Skin epidermis (tissue), 12 donors: ENCODE results near the gene NAT8L.

Source experiments
- H3K27ac ChIP-seq, 21 experiments: fragments of 200-600 bp; sonication (generic) in 11 of 21; one replicate each; pipeline ENCODE4 v1.5.0; 2020; ENCODE audit warnings: mild to moderate bottlenecking in 3 of 21, inconsistent platforms in 2 of 21, moderate library complexity in 2 of 21
- H3K4me3 ChIP-seq, 7 experiments: fragments of 200-600 bp; sonication (generic) in 2 of 7; one replicate each; pipeline ENCODE4 v1.5.0; 2020; ENCODE audit warnings: inconsistent platforms in 2 of 7, mild to moderate bottlenecking in 2 of 7, moderate library complexity in 1 of 7

NAT8L gene

DNA sequence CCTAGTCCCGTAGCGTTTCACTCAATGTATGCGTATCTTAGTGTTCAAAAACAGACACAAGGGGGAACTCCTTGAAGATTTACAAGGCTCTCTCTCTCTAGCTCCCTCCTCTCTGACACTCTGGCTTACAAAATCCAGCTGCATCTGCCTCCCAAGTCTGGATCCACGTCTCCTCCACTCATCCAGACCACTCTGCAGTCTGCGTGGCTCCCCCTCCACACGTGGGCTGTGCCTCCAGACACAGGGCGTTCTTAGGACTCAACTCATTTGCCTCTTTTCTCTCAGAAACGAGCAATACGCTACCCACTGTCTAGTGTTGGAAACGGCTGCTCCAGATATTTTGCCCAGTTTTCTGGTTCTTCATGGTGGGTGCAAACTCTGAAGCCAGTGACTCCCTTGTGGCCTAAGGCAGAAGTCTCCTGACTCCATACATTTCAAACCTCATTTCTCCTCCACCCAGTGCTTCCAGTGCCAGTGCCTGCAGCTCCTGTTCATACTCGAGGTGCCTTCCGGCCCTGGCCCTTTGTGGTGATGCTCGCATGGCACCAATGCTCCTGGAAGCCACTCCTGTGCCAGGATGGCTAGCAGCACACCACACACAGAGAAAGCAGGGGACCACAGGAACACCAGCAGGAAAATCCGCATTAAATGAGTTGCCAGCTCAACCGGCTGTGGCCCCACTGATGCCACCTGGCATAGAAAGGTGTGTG lies 24.1 kb downstream of the NAT8L start:
- Histone ChIP-seq H3K27ac (no peak overlapping the region), H3K4me3 (no peak overlapping the region)

DNA sequence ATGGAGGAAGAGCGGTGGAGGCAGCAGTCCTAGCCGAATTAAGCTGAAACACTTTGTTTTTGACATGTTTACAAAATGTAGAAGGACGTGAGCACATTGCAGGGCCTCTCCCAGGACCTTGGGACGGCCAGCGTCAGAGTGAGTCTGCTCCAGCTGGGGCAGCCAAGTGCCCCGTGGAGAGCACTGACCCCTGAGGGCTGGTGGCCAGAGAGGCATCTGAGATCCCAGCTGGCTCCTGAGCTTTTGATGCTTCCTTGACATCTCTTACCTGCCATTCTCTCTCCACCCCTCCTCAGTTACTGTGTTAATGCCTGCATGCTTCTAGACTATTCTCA lies 24.7 kb downstream of the NAT8L start:
- Histone ChIP-seq H3K27ac (no peak overlapping the region), H3K4me3 (no peak overlapping the region)

GRCh38 chr4:2084316-2084715 lies 25.2 kb downstream of the NAT8L start:
- no peak overlapping the region for H3K27ac ChIP-seq
- no peak overlapping the region for H3K4me3 ChIP-seq

- H3K4me3 ChIP-seq, result no peak overlapping the region
- no peak overlapping the region for H3K27ac ChIP-seq
Measured at GRCh38 chr4:2085496-2085901, 26.4 kb downstream of the NAT8L start.

- H3K27ac ChIP-seq, result no peak overlapping the region
- no peak overlapping the region for H3K4me3 ChIP-seq
Measured at GRCh38 chr4:2087170-2087569, 28.0 kb downstream of the NAT8L start.

DNA sequence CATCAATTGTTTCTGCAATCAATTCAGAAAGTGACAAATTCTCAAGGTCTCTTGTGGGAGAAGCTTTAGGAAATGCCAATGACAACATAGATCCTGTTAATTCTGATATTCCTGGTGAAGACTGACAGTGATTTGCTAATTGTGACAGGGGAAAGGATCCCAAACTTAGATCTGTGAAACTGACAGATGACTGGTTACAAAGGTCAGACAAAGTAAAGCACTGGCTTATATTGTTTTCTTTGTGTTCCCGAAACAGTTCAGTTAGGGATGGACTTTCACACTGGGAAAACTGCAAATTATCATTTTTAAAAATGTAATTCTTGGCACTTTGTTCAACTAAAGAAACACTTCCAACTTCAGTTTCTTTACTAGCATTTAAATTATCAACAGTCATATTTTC lies 30.1 kb downstream of the NAT8L start:
- no peak overlapping the region for H3K27ac ChIP-seq
- no peak overlapping the region for H3K4me3 ChIP-seq

- Histone ChIP-seq H3K27ac (no peak overlapping the region), H3K4me3 (no peak overlapping the region)
Measured at GRCh38 chr4:2090642-2091041, 31.5 kb downstream of the NAT8L start.

- Histone ChIP-seq H3K27ac (no peak overlapping the region), H3K4me3 (no peak overlapping the region)
Measured at GRCh38 chr4:2091990-2092668, 33.0 kb downstream of the NAT8L start.

DNA sequence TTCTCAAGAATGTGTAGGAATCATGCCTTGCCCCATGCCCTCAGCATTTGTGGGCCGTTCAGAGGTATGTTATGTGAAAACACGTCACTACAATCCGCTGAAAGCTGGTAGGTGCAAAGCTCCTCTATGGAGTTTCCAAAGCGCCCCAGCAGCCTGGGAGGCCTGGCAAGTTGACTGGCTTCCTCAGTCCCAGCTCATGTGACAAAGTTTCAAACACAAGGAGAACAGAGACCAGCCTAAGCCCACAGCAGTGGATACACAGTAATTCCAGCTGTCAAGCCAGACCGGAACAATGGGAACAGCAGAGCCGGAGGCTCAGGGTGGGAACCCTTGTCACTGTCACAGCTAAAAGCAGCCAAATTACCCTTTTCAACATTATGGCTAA lies 33.5 kb downstream of the NAT8L start:
- H3K27ac ChIP-seq, result no peak overlapping the region
- H3K4me3 ChIP-seq, result no peak overlapping the region

DNA sequence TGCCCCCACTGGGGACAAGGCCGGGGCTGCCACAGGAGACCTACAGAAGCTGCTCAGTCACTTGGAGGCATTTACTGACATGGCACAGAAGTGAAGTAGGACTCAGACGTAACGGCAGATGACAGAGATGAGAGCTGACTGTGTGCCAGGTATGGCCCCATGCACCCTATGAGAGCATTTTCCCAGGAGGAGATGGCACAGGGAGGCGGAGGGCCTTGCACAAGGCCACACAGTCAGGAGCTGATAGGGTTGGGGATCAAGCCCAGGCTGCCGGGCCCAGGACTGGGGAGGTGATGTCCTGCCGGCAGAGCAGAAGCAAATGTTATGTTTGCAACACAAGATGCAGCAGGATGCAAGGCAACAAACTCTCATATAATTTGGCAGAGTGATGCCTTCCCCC lies 34.1 kb downstream of the NAT8L start:
- Histone ChIP-seq H3K27ac (no peak overlapping the region), H3K4me3 (no peak overlapping the region)

DNA sequence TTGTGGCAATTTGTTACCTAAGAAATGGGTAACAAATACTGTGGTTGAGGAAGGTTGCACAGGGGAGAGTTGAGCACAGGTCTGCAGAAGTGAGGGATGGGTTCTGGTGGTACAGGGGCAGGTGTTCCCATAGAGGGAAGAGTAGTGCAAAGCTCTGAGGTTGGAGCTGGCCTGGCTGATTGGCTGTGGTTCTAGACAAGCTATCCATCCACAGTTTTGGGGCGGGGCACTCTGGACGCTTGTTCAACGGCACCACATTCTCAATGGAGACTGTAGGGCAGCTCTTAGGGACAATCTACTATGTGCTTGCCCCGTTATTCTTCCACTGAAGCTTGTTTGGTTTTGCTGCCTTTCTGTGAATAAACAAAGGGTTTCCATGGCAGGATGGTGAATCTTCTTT lies 35.4 kb downstream of the NAT8L start:
- no peak overlapping the region for H3K27ac ChIP-seq
- no peak overlapping the region for H3K4me3 ChIP-seq

DNA sequence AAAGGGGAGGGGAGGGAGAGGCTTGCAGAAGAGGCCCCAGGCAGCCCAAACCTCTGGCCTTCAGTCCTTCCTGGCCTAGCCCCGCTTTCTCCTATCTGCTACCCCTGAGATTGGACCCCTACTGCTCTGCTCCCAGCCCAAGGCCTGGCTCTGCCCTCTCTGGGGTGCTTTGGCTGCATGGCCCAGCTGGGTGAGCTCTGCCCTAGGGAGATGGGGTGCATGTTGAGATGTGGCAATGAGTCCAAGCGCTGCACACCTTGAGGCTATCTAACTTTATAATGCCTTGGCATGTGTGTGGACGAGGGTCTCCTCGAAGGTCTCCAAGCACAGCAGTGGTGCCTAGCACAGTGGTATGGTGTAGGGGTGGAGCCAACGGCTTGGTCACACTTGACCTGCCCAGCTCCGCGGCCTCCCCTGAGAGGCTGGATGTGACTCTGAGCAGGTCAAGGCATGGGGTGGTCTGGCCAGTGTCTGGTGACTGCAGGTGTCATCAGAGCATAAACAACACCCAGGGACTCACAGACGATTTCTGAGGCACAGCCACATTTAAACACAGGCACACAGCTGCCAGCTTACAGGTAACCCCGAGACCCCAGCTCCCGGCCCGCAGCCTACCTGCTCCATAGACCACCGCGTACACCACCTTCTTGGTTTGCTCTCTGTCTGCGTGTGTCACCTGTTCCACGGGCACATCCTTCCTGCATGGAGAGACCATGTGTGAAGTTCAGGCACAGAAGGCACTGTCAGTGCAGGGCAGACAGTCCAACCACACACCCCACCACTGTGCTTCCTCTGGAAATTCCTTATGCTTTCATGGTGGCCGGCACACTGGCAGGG lies 36.3 kb downstream of the NAT8L start:
- no peak overlapping the region for H3K27ac ChIP-seq
- H3K4me3 ChIP-seq, result no peak overlapping the region

- H3K4me3 ChIP-seq, result no peak overlapping the region
- H3K27ac ChIP-seq, result no peak overlapping the region
Measured at GRCh38 chr4:2096073-2096609, 37.0 kb downstream of the NAT8L start.

- H3K4me3 ChIP-seq, result no peak overlapping the region
- no peak overlapping the region for H3K27ac ChIP-seq
Measured at GRCh38 chr4:2101346-2102044, 42.4 kb downstream of the NAT8L start.

GRCh38 chr4:2102045-2102883 lies 43.1 kb downstream of the NAT8L start:
- no peak overlapping the region for H3K27ac ChIP-seq
- H3K4me3 ChIP-seq, result no peak overlapping the region

DNA sequence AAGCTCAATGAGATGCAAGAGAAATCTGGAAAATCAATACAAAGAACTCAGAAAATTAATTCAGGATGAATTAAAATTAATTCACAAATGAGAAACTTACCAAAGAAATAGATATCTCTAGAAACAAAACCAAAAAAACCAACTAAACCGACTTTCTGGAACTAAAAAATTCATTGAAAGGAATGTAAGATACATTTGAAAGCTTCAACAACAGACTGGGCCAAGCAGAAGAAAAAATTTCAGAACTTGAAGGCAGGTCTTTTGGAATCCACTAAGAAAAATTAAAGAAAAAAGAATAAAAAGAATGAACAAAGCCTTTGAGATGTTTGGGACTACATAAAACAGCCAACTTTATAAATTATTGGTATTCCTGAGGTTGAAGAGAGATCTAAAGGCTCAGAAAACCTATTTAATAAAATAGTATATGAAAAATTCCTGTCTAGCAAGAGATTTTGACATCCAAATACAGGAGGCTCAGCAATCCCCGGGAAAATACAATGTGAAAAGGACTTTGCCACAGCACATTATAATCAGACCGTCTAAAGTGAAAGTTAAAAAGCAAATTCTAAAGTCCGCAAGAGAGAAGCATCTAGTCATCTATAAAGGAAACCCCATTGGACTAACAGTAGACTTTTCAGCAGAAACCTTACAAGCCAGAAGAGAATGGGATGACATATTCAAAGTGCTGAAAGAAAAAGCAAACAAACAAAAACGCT lies 44.2 kb downstream of the NAT8L start:
- no peak overlapping the region for H3K4me3 ChIP-seq

DNA sequence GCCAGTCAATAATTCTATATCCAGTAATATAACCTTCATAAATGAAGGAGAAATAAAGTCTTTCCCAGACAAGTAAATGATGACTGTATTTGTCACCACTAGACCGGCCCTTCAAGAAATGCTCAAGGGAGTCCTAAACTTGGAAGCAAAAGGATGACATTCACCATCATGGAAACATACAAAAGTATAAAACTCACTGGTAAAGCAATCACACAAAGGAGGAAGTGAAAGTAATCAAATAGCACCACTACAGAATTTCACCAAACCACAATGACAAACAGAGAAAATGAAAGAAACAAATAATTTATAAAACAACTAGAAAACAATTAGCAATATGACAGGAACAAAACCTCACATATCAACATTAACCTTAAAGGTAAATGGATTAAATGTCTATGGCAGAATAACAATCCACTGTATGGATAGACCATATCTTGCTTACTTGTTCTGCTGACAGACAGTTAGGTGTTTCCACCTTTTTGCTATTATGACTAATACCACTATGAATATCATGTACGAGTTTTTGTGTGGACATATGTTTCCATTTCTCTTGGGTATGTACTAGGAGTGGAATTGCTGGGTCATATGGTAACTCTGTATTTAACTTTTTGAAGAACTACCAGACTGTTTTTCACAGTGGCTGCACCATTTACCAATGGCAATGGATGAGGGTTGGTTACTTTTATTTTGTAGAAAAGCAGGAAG lies 44.9 kb downstream of the NAT8L start:
- H3K27ac ChIP-seq, result no peak overlapping the region
- no peak overlapping the region for H3K4me3 ChIP-seq

More for the DNA sequence above, 44.2 kb downstream of the NAT8L start:
- H3K27ac ChIP-seq, result no peak overlapping the region
